Measurements from ENCODE around the gene CDH10.

The CDH10 gene

DNA sequence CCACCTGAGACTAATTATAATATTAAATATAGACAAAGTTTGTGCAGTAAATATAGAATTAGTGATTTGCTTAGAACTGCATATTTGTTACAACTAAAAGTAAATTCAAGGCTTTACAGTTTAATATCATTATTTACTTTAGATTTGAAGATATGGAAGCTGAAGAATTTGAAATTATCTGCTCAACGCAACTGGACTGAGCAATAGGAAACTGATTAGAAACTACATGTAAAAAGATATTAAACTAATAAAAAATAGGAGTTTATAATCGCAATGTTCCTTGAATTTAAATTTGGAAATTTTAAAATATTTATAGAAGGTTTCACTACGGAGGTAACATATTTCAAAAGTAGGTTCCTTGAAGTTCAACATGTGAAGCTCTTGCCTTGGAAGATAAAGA, 55.2 kb downstream of the CDH10 start:
- TF ChIP-seq, protein P1, sequence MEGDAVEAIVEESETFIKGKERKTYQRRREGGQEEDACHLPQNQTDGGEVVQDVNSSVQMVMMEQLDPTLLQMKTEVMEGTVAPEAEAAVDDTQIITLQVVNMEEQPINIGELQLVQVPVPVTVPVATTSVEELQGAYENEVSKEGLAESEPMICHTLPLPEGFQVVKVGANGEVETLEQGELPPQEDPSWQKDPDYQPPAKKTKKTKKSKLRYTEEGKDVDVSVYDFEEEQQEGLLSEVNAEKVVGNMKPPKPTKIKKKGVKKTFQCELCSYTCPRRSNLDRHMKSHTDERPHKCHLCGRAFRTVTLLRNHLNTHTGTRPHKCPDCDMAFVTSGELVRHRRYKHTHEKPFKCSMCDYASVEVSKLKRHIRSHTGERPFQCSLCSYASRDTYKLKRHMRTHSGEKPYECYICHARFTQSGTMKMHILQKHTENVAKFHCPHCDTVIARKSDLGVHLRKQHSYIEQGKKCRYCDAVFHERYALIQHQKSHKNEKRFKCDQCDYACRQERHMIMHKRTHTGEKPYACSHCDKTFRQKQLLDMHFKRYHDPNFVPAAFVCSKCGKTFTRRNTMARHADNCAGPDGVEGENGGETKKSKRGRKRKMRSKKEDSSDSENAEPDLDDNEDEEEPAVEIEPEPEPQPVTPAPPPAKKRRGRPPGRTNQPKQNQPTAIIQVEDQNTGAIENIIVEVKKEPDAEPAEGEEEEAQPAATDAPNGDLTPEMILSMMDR (IDR thresholded peaks at IDR 0.05; ENCODE audit: insufficient read depth, low read depth, low read length, missing control alignments), result no peak
- no peak for DNase-seq (ENCODE audit: low read depth)
- no peak overlapping the region for H3K4me3 ChIP-seq (ENCODE audit: low read length)

DNA sequence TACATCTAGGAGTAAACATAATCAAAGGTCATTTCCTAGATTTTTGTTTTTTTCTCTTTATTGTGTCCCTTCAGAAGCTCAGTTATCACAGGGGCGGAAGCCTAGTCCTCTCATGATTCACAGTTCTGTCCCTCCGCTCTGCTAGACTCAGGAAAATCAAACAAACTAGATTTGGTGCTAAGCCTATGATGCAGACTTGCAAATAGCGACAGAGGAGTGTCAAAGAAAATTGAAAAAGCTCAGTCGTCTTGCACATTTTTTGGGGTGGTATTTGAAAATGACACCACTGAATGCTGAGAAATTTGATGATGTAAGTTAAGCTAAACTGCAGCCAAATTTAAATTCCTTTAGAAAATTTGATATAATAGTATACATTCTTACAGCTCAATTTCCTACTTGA, 59.0 kb downstream of the CDH10 start:
- H3K4me3 ChIP-seq (ENCODE audit: low read length), result no peak overlapping the region

DNA sequence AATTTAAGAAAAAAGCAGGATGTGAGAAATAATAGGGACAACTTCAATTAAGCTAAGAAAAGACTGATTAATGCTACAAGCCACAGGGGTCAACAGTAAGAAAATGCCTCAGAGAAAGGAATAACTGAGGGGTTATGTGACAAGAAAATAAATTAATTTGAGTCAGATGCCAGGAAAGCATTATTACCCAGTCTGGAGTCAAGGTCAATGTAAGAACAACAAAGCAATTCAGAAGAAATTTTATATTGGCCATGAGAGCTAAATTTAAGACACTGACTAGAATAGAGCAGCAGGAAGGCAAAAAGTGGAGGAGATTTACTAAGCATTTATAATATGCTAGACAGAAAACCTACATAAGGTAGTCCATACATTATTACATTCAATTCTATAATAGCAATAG, 73.5 kb downstream of the CDH10 start:
- TF ChIP-seq, protein P1 (IDR thresholded peaks at IDR 0.05; ENCODE audit: insufficient read depth, low read depth, low read length, missing control alignments), result no peak
- no peak for DNase-seq (ENCODE audit: low read depth)
- H3K4me3 ChIP-seq (ENCODE audit: low read length), result no peak overlapping the region

More for the DNA sequence above, 59.0 kb downstream of the CDH10 start:
- TF ChIP-seq, protein P1 (IDR thresholded peaks at IDR 0.05; ENCODE audit: insufficient read depth, low read depth, low read length, missing control alignments), result no peak
- DNase-seq (ENCODE audit: low read depth), result no peak

DNA sequence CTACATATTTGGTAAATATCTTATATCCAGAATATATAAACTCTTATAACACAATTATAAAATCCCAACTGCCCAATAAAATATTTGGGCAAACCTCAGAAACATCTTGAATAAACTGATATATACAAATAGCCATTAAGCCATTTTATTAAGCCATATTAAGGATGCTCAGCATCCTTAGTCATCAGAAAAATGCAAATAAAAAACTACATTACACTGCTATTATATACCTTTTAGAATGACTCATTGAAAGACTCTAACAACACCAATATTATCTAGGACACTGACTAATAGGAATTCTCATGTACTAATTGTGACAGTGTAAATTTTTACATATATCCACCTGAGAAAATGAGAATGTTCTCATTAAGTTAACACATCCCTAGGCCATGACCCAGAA, 77.8 kb downstream of the CDH10 start:
- no peak for DNase-seq (ENCODE audit: low read depth)
- H3K4me3 ChIP-seq (ENCODE audit: low read length), result no peak overlapping the region
- TF ChIP-seq, protein P1 (IDR thresholded peaks at IDR 0.05; ENCODE audit: insufficient read depth, low read depth, low read length, missing control alignments), result no peak

DNA sequence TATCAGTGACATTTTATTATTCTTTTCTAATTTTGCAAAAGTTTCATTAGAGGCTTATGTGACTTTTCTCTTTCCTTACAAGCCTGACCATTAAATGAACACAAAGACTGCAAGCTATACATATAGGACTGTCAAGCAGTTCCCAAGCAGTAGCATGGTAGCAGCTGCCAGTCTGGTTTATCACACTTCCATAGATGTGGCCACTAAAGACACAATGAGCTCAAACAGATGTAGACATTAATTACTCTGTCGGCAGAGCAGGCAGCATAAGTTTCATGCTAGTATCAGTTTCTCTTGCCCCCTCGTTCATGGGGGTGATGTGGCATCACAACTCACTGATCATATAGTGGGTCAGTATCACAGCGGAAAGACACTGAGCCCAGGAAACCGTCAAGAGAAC, 89.5 kb downstream of the CDH10 start:
- TF ChIP-seq, protein P1 (IDR thresholded peaks at IDR 0.05; ENCODE audit: insufficient read depth, low read depth, low read length, missing control alignments), result no peak
- no peak overlapping the region for H3K4me3 ChIP-seq (ENCODE audit: low read length)
- DNase-seq (ENCODE audit: low read depth), result no peak

DNA sequence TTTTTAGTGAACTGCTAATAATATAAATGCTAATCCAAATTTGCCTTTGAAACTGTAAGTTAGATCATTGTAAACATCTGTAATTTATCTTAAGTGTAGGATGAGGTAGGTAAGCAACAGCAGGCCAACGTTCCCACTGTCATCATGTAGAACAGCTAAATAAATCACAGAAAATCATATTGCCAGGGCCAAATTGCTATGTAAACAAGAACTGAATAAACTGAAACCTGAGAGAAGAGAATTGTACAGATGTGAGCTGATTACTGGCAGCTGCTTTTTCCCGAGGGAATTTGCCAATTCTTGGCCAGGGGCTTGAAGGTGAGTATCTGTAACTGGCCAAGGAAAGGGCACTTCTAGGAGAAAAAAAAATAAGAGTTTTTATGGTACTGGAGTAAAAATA, 97.6 kb downstream of the CDH10 start:
- DNase-seq (ENCODE audit: low read depth), result no peak
- no peak overlapping the region for H3K4me3 ChIP-seq (ENCODE audit: low read length)
- TF ChIP-seq, protein P1 (IDR thresholded peaks at IDR 0.05; ENCODE audit: insufficient read depth, low read depth, low read length, missing control alignments), result no peak

DNA sequence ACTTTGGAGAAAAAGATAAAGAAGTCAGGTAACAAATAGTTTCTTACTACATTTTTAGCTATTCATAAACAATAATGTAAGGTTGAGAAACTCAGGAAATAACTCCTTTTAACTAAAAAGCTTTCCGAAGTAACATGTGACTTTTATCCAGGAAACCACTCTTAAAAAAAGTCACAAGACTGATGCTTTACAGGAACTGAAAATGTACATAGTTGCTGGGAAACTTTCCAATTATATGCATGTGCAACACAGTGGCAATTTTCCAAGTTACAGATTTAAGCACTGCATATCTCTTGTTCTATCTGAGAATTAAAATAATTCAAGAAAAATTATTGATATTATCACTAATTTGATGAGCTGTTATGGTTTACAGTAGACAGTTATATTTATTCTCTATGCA, 105.2 kb downstream of the CDH10 start:
- TF ChIP-seq, protein P1 (IDR thresholded peaks at IDR 0.05; ENCODE audit: insufficient read depth, low read depth, low read length, missing control alignments), result no peak
- DNase-seq (ENCODE audit: low read depth), result no peak
- no peak overlapping the region for H3K4me3 ChIP-seq (ENCODE audit: low read length)

Measured in epithelial cell of esophagus (primary cell).